Type B pancreatic cell (in vitro differentiated cells): Measurements from ENCODE around the gene U2SURP. TPM values are rescaled to one million over a fixed set of nuclear protein-coding genes. Genes with fewer than 3 reads are reported as not detected.

ENCODE experiments used
- DNase-seq: peaks from one replicate; pipeline ENCODE4 v3.0.0; 2021; ENCODE audit warnings: mixed read lengths; ENCODE audit not compliant: unreplicated experiment; ENCODE audit errors: extremely low spot score
- H3K27ac Mint-ChIP-seq: 2 replicates; pipeline ENCODE4 v1.8.0; 2021; ENCODE audit warnings: mild to moderate bottlenecking, mixed read lengths
- H3K27me3 Mint-ChIP-seq: 2 replicates; pipeline ENCODE4 v1.8.0; 2021; ENCODE audit warnings: mixed read lengths
- H3K36me3 Mint-ChIP-seq: 2 replicates; pipeline ENCODE4 v1.8.0; 2021; ENCODE audit warnings: mixed read lengths
- H3K4me1 Mint-ChIP-seq: one replicate; pipeline ENCODE4 v1.8.0; 2021; ENCODE audit warnings: mixed read lengths; ENCODE audit not compliant: unreplicated experiment
- H3K4me3 Mint-ChIP-seq: 2 replicates; pipeline ENCODE4 v1.8.0; 2021; ENCODE audit warnings: mild to moderate bottlenecking, mixed read lengths
- H3K9me3 Mint-ChIP-seq: 2 replicates; pipeline ENCODE4 v1.8.0; 2021; ENCODE audit warnings: mixed read lengths
- CTCF ChIP-seq: fragments of 200-600 bp; sonication (generic); conservative IDR thresholded peaks from 2 replicates; pipeline ENCODE4 v1.5.0; 2021; ENCODE audit warnings: antibody characterized with exemption, mild to moderate bottlenecking
- total RNA-seq: library from RNA; stranded (reverse); gene quantifications from 2 replicates; pipeline ENCODE4 v1.2.1, GENCODE V29; 2021; ENCODE audit warnings: low replicate concordance

U2SURP gene
- total RNA-seq, 1 donor from 2014 or later: 129 TPM

GRCh38 chr3:143078883-143079282, 77.5 kb downstream of the U2SURP start:
- no peak overlapping the region for H3K27ac Mint-ChIP-seq
- no peaks in the 10 kb centered on the region for H3K36me3 Mint-ChIP-seq
- TF ChIP-seq CTCF: no peak
- no peaks in the 10 kb centered on the region for H3K27me3 Mint-ChIP-seq
- no peaks in the 10 kb centered on the region for H3K9me3 Mint-ChIP-seq
- H3K4me1 Mint-ChIP-seq: peaks cover 4% of the 10 kb centered on the region
- no peak overlapping the region for H3K4me3 Mint-ChIP-seq
- DNase-seq: no peak

DNA sequence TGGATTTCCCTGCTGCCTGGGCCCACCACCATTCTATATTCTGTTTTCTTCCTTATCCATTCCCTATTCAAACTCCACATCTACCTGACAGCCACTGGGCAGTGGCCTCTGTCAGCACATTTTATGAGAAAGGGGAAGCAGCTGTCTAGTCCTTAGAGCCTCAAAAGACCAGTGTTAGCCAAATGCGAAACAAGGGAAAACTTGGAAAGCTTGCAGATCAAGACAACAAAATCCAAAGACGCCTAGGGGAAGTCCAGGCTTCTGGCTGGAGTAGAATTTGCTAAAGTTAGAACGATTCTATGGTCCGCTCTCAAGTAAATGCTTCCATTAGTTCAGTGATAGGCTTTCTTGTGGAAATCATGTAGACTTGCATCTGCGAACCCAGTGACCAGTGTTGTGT, 78.8 kb downstream of the U2SURP start:
- no peaks in the 10 kb centered on the region for H3K9me3 Mint-ChIP-seq
- H3K27ac Mint-ChIP-seq: no peak overlapping the region
- peaks cover 4% of the 10 kb centered on the region for H3K4me1 Mint-ChIP-seq
- no peak for DNase-seq
- TF ChIP-seq CTCF: no peak
- H3K27me3 Mint-ChIP-seq: no peaks in the 10 kb centered on the region
- H3K36me3 Mint-ChIP-seq: no peaks in the 10 kb centered on the region
- no peak overlapping the region for H3K4me3 Mint-ChIP-seq

- H3K4me1 Mint-ChIP-seq: peaks cover 4% of the 10 kb centered on the region
- no peak overlapping the region for H3K27ac Mint-ChIP-seq
- no peak overlapping the region for H3K4me3 Mint-ChIP-seq
- TF ChIP-seq CTCF: no peak
- H3K36me3 Mint-ChIP-seq: no peaks in the 10 kb centered on the region
- no peaks in the 10 kb centered on the region for H3K27me3 Mint-ChIP-seq
- no peak for DNase-seq
- no peaks in the 10 kb centered on the region for H3K9me3 Mint-ChIP-seq
Observed at GRCh38 chr3:143081365-143081764, 80.0 kb downstream of the U2SURP start.

- no peak overlapping the region for H3K4me3 Mint-ChIP-seq
- H3K27me3 Mint-ChIP-seq: no peaks in the 10 kb centered on the region
- H3K4me1 Mint-ChIP-seq: peaks cover 4% of the 10 kb centered on the region
- no peak for TF ChIP-seq CTCF
- H3K36me3 Mint-ChIP-seq: no peaks in the 10 kb centered on the region
- DNase-seq: no peak
- H3K27ac Mint-ChIP-seq: no peak overlapping the region
- H3K9me3 Mint-ChIP-seq: no peaks in the 10 kb centered on the region
Observed at GRCh38 chr3:143081844-143082778, 80.7 kb downstream of the U2SURP start.

DNA sequence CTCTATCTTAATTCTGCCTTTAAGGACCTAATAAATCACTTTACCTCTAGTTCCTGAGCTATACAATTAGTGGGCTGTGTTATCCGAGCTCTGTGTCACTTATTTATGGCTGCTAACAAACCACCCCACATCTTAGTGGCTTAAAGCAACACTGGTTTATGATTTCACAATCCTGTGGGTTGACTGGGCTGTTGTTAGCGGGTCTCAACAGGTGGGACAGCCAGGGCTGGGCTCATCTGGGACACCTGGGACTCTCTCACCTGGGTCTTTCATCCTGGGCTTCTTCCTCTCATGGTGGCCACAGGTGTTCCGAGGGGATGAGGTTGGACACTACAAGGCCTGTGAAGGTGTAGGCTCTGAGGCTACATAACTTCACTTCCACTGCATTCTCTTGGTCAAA, 82.4 kb downstream of the U2SURP start:
- Mint-ChIP-seq H3K4me3 (no peak overlapping the region), H3K27me3 (no peaks in the 10 kb centered on the region), H3K36me3 (no peaks in the 10 kb centered on the region), H3K9me3 (no peaks in the 10 kb centered on the region), H3K4me1 (peaks cover 4% of the 10 kb centered on the region), H3K27ac (no peak overlapping the region)
- TF ChIP-seq CTCF: no peak
- DNase-seq: no peak
